ENCODE data around the gene CAMKK2.
A peak's percentile ranks its signal among the peaks of the same experiment; 100 is the strongest.

Gene CAMKK2

GRCh38 chr12:121279507-121279915 lies 17.0 kb downstream of the CAMKK2 start:
- DNase-seq: peak in 22 of 56 donors; percentile 3 to 66 (median 16)

DNA sequence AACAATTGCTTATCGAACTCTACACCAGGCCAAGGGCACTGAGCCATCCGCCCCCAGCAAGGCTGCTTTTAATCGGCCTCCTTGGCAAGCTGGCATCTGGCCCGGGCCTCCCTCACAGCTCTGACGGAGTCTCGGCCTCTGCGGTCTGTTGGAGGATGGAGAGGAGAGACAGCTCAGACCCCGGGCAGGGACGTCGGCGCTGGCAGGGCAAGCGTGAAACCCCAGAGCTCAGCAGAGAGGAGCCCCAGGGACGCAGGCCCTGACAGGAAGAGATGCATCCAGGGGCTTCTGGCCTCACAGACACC lies 17.5 kb downstream of the CAMKK2 start:
- DNase-seq: peak in 5 of 56 donors; percentile 5 to 40 (median 24)

GRCh38 chr12:121278169-121279070 lies 18.1 kb downstream of the CAMKK2 start:
- no peak for DNase-seq

DNA sequence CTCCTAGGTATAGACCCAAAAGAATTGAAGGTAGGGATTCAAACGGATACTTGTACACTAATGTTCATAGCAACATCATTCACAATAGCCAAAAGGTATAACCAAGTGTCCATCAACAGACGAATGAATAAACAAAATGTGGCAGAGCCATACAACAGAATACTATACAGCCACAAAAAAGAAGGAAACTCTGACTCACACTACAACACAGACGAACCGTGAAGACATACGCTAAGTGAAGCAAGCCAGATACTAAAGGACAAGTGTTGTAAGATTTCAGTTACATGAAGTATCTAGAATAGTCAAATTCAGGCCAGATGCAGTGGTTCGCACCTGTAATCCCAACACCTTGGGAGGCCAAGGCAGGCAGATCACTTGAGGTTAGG lies 19.1 kb downstream of the CAMKK2 start:
- no peak for DNase-seq

- no peak for DNase-seq
Observed at GRCh38 chr12:121274036-121274763, 22.3 kb downstream of the CAMKK2 start.

- DNase-seq: no peak
Observed at GRCh38 chr12:121273364-121273896, 23.1 kb downstream of the CAMKK2 start.

GRCh38 chr12:121267822-121268221 lies 28.7 kb downstream of the CAMKK2 start:
- DNase-seq: no peak

DNA sequence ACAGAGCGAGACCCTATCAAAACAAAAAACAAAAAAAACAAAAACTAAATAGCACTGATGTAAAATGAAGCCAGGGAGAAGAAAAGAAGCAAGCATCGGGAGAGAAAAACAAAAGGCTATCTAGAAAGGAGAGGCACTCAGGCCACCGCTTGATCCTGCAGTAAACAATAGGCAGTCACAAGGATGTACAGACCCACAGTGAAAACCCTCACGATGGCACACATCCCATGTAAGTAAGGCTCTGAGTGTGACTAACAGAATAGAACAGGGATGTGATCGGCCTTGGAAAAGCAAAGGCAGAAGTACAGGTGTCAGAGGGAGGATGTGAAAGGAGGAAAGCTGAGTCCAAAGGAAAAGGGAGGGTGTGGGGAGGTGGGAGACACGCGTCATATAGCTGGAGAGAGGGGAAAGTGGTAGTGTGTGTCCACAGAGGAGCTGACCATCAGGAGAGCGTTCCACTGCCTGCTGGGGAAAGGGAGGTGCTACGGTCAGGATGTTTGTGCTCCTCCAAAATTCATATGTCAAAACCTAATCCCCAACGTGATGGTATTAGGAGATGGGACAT lies 31.5 kb downstream of the CAMKK2 start:
- peak in 1 of 56 donors; percentile 8 for DNase-seq

- no peak for DNase-seq
Observed at GRCh38 chr12:121264135-121264534, 32.4 kb downstream of the CAMKK2 start.

DNA sequence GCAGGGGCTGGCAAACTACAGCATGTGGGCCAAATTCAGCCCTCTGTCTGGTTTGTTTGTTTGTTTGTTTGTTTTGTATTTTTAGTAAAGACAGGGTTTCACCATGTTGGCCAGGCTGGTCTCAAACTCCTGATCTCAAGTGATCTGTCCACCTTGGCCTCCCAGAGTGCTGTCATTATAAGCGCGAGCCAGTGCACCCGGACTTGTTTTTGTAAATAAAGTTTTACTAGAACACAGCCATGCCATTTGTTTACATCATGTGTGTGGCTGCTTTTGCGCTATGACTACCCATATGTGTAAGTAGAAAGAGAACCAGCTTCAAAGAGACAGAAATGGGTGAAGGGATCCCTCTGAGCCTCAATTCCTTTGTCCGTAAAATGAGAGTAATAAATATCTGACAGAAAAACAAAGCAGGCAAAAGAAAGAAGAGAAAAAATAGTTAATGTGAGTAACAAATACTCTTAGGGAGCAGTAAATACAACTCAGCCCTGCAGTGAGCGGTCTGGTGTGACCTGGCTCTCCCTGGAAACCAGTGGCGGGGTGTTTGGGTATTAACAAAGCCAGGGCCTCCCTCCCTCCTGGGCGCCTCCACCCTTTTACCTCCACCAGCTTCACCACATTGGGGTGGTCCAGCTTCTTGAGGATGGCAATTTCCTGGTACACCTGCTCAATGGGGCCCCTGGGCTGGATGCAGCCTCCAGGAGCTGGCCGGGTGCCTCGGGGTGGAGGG lies 33.1 kb downstream of the CAMKK2 start:
- no peak for DNase-seq

- no peak for DNase-seq
Observed at GRCh38 chr12:121261398-121261797, 35.1 kb downstream of the CAMKK2 start.

DNA sequence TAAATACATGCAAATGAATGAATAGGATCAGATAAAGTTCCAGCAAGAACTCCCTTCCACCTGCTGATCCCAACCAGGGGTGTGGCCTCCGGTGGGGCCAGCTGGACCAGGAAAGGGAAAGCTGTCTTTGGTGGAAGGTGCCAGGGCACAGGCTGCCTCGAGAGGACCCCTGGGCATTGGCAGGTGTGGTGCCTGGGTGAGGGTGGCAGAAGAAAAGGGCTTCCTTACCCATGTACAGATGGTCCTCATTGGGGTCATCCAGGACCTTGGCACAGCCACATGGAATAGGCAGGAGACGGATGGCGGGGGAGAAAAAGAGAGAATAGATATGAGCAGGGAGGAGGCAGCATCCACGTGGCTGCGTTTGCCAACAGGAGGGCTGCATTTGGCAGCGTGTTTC lies 36.4 kb downstream of the CAMKK2 start:
- DNase-seq: no peak

GRCh38 chr12:121259074-121259473 lies 37.4 kb downstream of the CAMKK2 start:
- DNase-seq: no peak

- peak in 7 of 56 donors; percentile 6 to 47 (median 13) for DNase-seq
Observed at GRCh38 chr12:121257704-121258449, 38.6 kb downstream of the CAMKK2 start.

- no peak for DNase-seq
Observed at GRCh38 chr12:121255433-121255832, 41.1 kb downstream of the CAMKK2 start.

DNA sequence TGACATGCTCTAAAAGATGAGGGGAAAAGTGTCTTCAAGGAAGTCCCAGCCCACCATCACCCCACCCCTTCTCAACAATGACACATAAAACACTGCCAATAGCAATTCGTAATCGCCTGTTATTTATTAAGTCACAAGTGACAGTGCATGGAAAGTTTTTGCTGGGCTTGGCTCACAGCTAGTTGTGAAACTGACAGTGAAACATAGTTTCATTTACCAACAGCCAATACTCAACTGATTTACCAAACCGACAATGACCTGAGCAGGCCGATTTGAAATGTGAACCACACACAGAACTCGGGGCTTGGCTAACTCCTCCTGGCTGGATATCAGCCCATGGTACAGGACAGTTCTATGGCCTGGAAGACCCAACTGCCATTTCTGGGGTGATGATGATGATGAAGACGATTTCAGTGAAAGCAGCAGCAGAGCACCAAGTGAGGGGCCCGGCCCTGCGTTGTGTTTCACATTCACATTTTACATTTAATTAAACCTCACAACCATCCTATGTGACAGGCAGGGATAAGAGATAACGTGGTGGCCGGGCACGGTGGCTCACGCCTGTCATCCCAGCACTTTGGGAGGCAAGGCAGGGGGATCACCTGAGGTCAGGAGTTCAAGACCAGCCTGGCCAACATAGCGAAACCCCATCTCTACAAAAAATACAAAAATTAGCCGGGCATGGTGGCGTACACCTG lies 42.7 kb downstream of the CAMKK2 start:
- no peak for DNase-seq

DNA sequence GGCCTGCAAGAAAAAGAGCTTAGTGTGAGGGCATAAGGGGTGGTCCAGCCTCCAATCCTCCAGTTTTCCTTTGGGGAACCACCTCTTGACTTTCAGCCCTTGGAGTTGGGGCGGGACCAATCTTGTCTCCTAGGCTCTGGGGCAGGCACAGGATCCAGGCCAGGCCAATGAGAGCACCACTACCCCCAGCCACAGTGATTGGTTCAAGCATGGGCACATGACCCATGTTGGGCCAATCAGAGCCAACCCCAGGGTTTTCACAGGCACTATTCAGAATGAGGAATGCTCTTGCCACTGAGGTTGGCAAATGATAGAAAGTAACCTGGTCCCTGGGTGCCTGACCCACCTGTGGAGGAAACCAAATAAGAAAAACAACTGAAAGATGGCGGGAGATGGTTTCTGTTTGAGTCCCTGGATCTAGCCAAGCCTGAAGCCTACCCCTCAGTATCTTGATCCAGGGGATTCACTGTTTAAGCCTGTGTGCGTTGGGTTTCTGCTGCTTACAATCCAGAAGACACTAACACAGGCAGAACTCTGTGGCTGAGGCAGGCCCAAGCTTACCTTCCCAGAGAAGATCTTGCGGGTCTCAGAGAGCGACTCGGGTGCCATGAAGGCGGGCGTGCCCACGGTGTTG lies 43.7 kb downstream of the CAMKK2 start:
- DNase-seq: no peak

- DNase-seq: no peak
Observed at GRCh38 chr12:121251838-121252237, 44.7 kb downstream of the CAMKK2 start.

DNA sequence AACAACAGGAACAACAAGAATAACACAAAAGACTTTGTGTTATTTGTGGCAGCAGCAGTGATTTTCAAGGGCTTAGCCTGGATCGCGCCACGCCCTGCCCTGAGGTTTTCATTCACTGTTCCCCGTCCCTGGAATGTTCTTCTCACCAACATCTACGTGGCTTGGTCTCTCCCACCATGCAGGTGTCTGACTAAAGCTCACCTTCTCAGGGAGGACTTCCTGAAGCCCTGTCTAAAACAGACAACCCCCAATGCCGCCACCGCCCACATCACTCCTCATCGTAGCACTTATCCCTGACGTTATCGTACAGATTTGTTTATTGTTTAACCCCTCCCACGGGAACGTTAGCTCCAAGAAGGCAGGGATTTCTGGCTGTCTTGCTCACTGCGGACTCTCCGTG lies 46.1 kb downstream of the CAMKK2 start:
- DNase-seq: no peak

DNA sequence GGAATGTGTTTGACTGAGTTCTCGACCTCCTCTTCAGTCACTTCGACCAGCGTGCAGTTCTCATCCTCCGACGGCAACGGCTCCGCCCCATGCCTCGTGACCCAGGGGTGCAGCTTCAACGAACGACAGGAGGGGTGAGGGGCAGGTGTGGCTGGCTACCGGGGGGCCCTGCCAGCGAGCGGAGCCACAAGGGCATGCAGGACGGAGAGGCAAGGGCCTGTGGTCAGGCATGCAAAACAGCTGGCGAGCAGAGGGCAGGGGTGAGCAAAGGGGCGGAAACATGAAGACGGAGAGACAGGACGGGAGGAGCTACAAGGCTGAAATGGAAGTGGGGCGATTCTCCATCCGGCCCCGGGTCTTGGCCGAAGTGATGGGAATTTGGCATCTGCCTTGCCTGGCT lies 47.9 kb downstream of the CAMKK2 start:
- no peak for DNase-seq
